Stimulated activated naive CD8-positive, alpha-beta T cell treated with anti-CD3 and anti-CD28 coated beads, Interleukin-15, Interleukin-2, amounts not matched to agents 100 U/mL and 50 U/mL, for 24 hours (primary cell): Measurements from ENCODE around the gene TBX10.
"Not testable (repeated sequence)": the region's sequence is repeated elsewhere in the genome, so short reads cannot be mapped to it uniquely, and the experiment has no call there.

ENCODE experiments used
- ATAC-seq: fragments of 150-1000 bp; cut with Tn5 transposase; one replicate; pipeline ENCODE4 v1.10.0; 2021
- DNase-seq: peaks from one replicate; pipeline ENCODE4 v3.0.0; 2021

The TBX10 gene

DNA sequence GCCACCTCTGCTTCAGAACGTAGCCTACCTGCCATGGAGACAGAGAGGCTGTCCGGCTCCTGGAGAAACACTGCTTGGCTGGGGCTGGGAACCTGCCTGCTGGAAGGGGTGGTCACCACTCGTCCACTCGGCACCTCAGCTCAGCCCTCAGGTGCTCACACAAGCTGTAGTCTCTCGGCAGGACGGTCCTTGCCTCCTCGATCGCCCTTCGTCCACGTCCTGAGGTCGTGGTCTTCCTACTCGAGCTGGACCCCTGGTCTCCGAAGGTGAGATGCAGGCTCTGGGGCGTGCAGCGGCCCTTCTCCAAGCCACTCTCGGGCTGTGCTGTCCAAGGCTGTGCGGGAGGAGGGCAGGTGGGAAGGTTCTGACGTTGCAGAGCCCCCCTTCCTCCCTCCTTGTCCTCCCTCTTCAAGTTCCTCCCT lies at the start of gene TBX10:
TSS of gene TBX10 (minus strand) at position 326 of the 422 bp plus-strand sequence. CDS start at position 35, 291 bp downstream.
- ATAC-seq (no peak), DNase-seq (no peak)

DNA sequence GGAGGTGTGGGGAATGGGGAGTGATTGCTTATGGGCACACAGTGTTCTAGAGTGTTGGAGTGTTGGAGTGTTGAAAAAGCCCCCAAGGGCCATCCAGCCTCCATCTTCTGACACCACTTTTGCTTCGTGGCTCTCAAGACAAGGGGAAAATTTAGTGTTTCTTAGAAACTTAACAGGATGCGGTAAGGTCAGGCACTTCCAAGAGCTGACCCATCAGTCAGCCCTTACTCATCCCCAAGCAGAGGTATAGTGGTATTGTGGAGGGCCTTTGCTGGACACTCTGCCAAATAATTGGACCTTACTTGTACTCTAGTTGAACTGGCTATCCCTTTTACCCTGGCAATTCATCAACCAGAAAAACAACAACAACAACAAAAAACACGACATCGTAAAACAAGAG lies 49.6 kb upstream of the TBX10 start:
- ATAC-seq (no peak), DNase-seq (no peak)

DNA sequence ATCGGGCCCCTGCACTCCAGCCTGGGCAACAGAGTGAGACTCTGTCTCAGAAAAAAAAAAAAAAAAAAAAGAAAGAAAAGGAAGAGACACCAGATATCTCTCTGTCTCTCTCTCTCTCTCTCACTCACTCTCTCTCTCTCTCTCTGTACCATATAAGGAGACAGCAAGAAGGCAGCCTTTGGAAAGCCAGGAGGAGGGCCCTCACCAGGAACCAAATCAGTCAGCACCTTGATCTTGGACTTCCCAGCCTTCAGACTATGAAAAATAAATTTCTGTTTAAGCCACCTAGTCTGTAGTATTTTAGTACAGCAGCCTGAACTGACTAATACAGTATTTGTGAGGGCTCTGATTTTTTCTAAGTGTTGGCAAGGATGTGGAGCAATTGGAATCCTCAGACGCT lies 48.4 kb upstream of the TBX10 start:
- DNase-seq (no peak), ATAC-seq (no peak)

DNA sequence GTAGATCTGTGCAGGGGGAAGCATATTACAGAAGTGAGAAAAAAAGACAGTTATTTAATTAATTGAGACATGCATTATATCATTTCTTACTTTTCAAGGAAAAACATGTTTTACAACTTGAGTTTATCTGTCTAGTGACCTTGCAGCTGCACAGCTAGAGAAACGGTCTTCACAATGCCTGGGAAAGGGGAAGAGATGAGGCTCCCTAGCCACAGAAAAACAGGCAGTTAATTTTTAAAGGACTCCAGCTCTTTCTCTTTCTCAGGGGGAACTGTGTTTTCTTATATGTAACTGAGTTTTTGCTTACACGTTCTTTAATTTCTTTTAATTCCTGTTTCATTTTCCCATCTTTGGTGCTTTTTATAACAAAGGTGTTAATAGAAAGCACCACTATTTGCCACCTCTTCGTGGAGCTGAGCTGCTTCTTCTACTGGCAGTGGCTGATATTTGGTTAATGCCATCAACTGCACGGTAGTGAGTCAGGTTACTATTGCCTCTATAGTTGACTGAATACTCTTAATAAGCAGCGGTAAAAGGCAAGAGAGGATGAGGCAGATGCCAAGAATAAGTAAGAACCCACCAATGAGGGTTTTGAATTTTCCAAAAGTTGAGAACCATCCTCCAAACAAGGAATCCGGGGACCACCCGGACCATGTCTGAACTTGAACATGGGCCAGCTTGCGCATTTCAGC lies 46.2 kb upstream of the TBX10 start:
- DNase-seq = not testable (repeated sequence)

DNA sequence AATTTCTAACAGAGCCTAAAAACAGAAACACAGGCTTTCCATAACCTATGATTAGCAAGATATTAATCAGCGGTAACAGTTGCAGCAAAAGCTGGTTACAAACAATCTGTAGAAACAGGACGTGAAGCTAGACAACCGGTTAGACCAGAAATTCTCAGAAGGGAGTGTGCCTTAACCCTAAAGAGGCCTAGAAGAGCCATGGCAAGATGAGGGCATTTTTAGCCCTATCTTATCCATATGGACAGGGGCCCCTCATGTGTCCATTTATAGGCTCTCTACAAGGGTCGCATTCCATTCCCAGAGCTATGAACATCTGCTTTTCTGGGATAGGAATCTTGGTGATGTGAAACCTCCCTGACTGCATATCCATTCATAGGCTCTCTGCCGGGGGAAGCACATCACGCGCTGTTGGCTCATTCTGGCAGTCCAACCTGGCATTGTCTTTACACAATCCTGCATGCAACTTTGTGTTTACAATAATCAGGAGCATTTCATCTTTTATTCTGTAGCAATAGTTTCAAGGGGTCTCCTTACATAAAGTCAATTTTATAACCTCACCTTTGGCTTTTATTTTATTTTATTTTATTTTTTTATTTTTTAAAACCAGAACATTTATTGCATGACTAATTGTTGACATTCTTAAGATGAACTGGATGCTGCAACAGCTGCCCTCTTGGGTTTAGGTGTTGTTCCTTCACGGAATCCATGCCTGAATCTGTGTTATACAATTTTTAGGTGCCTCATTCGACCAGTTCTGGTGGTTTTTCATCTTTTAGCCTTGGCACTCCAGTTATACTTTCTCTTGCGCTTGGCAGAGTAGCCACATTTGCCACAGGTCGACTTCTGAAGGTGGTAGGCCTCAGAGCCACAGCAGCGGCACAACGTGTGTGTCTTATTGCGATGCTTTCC lies 42.8 kb upstream of the TBX10 start:
- DNase-seq, ATAC-seq: not testable (repeated sequence)

More for the DNA sequence above, 46.2 kb upstream of the TBX10 start:
- ATAC-seq = not testable (repeated sequence)

DNA sequence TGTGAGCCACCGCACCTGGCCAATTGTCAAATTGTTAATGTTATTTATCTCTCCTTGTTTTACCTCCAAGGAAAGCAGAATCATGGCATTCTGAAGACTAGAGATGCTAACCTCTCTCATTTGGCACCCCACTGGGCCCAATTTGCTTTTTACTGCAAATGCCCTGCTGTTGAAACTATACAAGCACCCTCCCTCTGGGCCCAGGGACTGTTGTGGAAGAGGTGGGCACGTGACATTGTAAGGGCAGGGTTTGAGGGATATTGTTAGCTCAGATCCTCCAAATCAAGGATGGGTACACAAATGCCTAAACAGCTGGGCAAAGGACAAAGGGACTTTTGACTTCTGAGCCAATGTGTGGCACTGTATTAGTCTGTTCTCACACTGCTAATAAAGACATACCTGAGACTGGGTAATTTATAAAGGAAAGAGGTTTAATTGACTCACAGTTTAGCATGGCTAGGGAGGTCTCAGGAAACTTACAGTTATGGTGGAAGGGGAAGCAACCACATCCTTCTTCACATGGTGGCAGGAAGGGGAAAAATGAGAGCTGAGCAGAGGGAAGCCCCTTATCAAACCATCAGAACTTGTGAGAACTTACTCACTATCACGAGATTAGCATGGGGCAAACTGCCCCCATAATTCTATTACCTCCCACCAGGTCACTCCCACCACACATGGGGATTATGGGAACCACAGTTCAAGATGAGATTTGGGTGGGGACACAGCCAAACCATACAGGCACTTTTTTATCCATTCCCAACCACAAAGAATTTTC lies 41.3 kb upstream of the TBX10 start:
- ATAC-seq = no peak
- no peak for DNase-seq

DNA sequence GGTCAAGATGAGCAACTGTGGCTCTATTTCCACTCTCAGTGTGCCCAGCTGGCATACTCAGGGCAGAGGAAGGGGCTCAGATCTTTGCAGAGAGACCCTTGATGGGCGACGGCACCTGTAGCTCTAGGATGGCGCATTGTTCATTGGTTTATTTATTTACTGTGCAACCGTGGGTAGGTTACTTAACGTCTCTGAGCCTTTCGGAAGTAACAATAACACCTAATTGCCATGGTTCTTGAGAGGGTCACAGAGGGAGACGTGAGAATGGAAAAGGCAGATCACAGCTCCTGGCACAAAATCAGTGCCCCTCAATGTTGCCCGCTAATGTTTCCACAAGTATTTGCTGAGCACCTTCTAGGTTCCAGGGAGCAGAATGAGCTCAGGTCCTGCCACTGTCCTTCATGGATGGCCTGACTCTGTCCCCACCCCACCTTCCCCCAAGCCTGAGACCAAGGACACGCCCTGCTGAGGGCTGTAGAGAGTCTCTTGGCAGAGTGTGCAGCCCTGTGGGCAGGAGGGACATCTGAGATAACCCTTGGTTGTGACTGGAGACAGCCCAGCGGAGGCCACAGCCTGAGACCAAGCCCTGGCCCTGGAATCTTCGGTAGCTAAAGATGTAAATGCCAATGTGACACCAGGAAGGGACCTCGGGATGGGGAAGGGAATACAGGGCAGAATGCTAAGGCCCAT lies 35.6 kb upstream of the TBX10 start:
- no peak for ATAC-seq
- DNase-seq = no peak

DNA sequence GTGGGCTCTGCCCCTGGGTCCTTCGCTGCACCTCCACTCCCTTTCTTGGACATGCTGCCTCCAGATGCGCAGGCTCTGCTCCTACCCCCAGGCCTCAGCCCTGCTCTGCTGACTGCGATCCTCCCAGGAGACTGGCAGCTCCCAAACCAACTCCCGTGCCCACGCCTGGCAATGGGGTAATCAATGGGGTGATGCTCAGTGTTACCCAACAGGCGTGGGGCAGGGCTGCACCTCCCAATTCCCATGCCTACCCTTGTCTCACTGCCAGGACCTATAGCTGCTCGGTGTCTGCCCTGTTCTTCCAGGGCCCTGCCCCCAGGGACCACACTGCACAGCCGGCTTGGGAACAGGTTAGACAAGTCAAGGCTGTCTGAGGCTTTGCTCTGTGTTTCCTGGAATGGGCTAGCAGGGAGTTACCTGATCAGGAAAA lies 34.9 kb upstream of the TBX10 start, which contains the start of gene ALDH3B2:
TSS of gene ALDH3B2 (minus strand) at position 182 of the 430 bp plus-strand sequence. CDS start 7,688 bp downstream, outside the sequence.
- DNase-seq = no peak
- ATAC-seq = no peak

DNA sequence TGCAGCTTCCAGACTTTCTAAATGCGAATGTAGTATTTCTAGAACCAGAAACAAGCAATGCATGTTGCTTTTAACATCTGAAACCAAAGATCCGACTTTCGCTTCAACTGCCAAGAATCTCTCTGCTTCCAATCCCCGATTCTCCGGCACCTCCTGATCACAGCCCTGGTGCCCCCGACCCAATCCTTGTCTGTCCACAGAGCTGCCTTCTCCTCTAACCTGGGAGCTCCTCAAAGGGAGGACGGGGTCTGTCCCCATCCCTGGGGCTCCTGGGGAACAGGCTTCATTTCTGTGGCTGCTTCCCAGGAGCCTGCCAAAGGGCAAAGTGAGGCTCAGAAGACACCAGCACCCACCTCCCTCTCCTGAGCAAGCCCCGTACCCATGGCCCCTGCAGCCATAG lies 34.3 kb upstream of the TBX10 start:
- no peak for DNase-seq
- ATAC-seq = no peak

DNA sequence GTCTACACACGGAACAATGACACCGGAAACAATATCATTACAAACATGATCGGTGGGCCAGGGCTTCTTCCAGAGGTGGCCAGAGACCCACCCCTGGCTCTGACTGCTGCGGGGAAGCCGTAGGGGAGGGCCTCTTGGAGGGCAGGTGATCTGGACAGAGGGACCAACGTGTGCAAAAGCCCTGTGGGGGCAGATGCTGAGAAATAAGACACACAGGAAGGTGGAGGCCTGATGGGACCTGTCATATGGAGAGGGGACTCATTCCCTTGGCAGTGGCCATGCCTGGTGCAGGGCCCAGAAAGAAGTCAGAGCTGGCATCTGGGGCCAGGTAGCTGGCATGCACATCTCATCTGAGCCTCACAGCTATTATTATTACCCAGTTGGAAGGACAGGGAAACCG lies 33.8 kb upstream of the TBX10 start:
- DNase-seq = no peak
- ATAC-seq = no peak

DNA sequence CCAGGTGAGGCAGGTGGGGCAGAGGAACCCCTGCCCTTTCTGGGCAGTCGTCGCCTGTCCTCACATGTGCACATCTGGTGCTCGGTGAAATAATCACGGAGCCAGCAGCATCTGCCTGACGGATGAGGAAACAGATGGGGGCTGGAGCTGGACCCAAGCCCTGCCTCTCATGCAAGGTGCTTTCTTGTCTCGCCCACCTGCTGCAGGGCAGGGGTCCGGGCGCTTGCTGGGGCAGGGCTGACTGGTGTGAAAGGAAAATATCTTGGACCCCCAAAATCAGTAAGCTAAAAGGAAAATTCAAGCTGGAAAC lies 31.6 kb upstream of the TBX10 start:
- no peak for ATAC-seq
- DNase-seq = no peak

DNA sequence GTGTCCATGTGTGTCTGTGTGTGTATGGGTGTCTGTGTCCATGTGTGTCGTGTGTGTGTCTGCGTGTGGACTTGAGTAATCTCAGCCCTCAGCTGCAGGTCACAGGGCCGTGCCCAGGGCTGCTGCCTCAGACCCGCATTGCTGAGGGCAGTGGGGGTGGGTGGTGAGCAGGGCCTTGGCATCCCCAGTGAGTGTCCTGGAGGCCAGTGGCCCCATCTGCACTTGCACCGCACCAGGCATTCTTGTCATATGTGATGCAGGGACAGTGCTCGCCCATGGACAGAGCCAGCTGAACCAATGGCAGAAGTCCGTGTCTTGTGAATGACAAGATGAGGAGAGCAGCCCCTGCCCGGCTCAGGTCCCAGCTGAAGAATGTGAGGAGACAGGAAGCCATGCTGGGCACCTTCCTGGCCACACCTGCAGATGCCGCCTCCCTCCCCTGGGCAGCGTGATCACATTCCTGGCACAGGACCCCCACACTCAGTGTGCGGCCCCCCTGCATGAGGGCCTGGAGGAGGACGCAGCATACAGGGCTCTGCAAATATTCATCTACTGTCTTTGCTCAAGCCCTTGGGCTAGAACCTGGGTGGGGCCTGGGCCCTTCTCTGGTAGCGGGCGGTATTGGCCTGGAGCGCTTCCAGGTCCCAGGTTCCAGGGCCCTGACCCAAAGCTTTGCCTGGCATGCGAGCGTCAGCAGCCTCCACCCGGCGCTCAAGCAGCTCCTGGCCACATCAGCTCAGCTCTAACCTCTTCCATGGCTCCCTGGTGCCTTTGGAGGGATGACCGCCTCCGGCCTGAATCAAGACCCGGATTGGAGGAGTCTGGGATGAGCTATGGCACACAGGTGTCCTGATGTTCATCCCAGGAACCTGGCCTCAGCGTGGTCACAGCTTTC lies 31.0 kb upstream of the TBX10 start:
- ATAC-seq (no peak), DNase-seq (no peak)

DNA sequence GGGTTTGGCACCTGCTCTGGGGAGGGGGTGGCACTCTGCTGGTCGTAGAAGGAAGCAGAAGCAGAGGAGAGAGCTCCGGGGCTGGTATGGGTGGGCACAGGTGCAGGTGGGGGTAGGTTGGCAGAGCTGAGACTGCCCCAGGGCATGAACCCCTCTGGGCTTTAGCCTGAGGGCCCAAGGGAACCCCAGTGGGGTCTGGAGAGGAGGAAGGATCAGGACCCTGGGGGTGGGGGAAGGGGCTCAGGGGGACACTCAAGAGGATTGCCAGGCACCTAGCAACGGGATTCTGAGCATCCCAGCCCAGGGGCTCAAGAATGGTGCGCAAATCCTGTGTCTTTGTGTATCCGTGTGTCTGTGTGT lies 28.6 kb upstream of the TBX10 start:
- no peak for ATAC-seq
- no peak for DNase-seq

DNA sequence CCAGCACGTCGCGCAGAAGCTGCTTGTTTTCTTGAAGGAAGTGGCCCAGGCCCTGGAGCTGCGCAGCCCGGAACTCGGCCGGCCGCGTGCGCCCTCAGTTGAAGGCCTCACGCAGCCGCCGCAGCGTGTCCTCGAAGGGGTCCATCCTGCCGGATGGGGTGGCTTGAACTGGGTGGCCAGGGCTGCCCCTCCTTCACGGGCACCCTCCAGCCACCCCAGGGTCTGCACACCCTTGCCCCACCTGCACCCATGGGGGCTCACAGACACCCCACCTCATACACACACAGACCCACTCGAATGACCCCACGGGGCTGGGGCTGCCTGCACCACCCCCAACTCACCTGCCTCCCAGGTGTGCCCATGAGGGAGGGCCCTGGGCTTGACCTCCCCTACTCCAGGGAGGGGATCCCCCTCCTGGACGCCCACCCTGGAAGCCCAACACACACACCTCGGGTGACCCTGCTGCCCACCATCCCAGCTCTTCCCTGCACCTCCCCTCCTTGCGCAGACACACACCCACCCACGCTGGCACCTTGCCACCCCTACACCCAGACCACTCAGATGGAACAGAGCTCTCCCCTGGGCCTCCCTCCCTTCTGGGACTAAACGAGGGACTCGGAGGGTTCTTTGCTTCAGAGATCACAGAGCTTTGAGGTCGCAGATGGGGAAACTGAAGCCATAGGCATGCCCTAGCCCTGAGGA lies 28.1 kb upstream of the TBX10 start:
- DNase-seq (no peak), ATAC-seq (no peak)

DNA sequence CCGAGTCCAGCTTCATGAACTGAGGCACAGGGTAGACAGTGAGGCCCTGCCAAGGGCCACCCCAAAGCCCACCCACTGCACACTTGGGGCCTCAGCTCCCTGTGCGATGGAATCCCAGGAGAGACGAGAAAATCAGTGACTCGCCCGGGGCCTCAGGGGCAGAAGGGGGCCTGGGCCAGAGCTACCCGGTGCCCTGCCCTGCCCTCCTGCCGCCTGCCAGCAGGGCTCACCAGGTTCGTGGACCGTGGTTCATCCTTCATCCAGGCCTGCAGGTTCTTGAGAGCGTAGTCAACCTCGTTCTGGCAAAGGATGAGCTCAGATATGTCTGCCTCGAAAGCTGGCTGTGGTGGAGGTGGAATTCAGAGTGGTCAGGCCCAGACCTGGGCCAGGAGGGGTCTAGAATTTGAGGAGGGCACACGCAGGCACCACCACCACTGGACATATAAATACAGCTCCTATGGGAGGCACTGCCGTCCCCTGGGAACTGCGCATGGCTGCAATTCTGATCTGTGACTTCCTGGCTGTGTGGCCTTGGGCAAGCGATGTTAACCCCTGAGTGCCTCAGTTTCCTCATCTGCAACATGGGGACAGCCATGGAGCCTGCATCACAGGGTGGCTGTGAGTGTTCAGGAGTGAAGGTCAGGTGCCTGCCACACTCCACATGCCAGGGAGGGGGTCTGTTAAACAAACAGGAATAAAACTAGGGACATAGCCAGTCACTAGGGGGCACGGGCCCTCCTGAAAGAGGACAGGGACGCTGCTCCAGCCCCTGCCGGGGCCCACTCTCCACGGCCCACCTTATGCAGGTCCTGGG lies 27.3 kb upstream of the TBX10 start:
- no peak for DNase-seq
- no peak for ATAC-seq

DNA sequence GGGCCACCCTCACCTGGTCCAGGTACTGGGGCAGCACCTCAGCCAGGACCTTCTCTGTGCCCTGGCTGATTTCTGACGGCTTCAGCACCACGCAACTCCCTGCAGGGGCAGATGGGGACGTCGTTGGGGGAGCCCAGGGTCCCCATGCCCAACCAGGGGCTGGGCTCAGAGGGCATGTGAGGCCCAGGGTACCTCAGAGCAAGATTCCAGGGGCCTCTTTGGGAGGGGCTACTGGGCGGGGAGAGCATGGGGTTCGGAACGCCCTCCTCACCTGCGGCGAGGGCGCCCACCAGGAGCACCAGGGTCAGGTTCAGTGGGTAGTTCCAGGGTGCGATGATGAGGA lies 26.7 kb upstream of the TBX10 start:
- ATAC-seq (no peak), DNase-seq (no peak)

DNA sequence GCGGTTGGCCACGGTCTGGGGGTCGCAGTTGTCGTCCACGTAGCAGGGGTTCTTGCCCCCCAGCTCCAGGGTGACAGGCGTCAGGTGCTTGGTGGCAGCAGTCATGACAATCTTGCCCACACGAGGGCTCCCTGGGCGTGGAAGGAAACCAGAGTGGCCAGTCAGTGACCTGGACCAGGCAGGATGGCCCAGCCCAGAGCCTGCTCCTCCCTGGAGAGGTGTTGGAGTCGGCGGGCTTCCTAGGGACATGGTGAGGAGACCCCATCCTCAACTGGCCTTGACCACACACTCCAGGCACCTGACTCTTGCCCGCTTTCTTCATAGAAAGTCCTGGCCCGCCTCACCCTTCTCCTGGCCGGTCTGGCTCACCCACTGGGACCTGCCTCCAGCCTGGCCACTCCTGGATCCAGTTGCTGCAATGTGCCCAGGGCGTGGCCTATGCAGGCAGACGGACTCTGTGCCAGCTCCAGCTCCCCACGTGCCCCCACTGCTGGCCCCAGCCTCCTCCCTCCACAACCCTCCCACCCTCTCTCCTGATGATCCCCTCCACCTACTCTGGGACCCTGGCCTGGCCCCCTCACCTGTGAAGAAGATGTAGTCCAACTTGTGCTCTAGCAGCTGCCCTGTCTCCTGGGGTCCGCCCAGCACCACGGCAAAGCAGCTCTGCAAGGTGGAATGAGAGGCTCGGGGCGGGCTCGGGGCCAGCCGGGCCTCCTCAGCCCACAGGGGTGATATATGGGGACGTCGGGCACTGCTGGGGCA lies 26.2 kb upstream of the TBX10 start:
- DNase-seq (no peak), ATAC-seq (no peak)

DNA sequence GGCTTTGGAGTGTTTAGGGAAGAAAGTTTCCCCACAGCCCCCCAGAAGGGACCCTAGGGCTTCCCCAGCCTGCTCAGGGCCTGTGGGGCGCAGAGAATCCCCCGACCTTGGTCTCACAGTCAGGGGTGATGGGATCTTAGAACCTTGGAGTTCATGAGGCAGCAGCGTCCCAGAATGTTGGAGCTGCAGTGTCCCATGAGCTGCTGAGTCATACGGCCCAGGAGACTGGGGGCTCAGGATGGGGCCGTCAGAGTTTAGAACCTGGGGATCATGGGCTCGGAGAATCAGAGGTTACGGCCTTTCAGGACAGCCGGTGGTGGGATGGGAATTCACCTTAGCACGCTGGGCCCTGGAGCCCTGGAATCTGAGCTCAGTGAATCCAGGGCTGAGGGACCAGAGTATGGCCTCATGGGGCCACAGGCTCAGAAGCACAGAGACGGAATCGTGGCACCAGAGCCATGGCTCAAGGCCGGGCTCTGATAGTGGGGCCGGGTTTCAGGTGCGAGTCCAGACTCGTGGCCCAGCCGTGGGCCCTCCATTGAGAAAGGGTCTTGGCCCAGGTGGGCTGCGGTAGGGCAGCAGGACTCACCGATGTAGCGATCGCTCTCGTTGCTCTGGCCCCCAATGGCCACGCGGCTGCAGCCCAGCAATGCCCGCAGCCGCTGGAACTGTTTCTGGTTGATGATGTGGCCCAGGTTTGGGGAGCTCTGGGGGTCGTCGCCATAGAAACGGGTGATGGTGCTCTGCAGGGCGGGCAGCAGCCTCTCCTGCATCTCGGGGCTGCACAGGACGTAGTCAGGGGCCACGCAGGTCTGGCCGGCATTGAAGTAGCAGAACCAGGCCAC lies 25.4 kb upstream of the TBX10 start:
- DNase-seq = no peak
- no peak for ATAC-seq
